D721Med (cell line): ENCODE data around the gene EPHA2.

ENCODE experiments used
- DNase-seq: peaks from one replicate; pipeline ENCODE4 v3.0.0; 2011; ENCODE audit warnings: low spot score; ENCODE audit not compliant: insufficient read length
- FAIRE-seq: peaks from 2 replicates; lab custom pipeline; 2011; peaks lifted over from hg19 to GRCh38; lab: Jason Lieb, UNC
- CTCF ChIP-seq: IDR thresholded peaks from 2 replicates; pipeline ENCODE4 v1.5.1; 2012; ENCODE audit warnings: mild to moderate bottlenecking, control low read depth; ENCODE audit not compliant: insufficient read depth; ENCODE audit errors: missing control alignments

EPHA2 gene

DNA sequence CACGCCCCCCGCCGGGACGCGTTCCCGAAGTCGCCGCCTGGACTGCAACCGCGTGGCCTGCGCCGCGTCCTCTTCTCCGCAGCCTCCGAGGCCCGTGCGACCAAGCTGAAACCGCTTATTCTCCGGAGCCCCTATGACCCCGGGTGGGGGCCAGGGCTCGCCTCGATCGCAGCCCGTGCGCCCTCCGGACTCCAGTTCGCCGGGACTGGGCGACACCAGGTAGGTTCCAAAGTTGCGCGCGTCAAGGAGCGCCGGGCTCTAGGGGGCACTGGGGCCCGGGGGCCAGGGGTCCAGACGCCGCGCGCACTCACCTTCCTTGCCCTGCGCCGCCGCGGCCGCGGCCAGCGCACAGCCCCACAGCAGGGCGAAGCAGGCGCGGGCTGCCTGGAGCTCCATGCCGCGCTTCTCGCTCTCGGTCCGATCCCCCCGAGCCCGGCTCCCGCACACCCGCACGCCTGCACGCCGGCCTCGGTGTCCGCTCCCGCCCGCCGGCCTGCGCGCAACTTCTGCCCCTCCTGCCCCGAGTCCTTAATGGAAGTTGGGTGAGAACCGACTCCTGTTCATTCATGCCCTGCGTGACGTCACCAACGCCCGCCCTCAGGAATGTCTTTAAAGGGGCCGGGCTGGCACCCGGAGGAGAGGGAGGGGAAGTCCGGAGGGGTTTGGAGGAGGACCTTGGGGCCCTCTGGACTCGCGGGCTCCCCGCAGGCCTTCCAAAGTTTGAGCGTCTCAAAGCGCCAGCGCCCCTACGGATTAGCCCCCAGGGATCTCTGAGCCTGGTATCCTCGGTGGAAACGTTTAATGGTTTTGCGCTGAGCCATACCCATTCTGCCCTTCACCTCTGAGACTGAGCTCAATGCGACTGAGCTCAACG, at the start of gene EPHA2:
EPHA2 (minus strand) TSS at position 533 of the 874 bp plus-strand sequence; CDS start at position 396, 137 bp downstream.
- DNase-seq (peak; percentile 61), FAIRE-seq (no peak)
- TF ChIP-seq CTCF = no peak

GRCh38 chr1:16205334-16205671, 49.4 kb upstream of the EPHA2 start:
- DNase-seq (no peak), FAIRE-seq (no peak)
- TF ChIP-seq CTCF = no peak

DNA sequence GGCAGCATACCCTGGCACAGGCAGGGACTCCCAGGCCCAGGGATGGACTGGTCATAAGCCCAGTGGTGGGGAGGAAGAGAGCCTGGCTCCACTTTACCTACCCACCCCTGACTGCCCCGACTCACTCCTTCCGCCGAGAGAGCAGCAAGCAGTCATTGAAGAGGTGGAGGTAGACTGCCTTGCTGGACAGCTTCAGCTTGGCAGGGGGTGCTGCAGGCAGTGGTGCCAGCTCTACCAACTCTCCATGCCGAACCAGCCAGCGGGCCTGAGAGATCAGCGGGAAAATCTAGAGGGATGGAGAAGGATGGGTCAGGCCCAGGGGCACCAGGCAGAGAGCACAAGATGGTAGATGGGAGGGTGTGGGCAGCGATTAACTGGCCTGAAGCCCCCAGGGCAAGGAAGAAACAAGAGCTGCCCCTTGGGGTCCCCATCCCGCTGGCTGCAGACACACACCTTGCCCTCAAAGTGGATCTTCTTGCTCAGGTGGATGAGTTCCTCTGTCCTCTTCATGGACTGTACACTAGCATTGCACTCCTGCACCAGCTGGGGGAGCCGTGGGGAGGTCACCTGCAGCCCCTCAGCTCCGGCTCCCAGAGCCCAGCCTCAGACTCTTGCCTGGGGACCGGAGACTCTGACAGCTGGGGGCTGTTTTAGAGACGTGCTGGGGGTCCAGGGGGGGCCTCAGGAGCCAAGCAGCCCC, 48.9 kb upstream of the EPHA2 start:
- no peak for FAIRE-seq
- DNase-seq = no peak
- peak; percentile 34 for TF ChIP-seq CTCF

- no peak for FAIRE-seq
- no peak for DNase-seq
- TF ChIP-seq CTCF = no peak
Observed at GRCh38 chr1:16204216-16204615, 48.3 kb upstream of the EPHA2 start.

- DNase-seq (no peak), FAIRE-seq (no peak)
- TF ChIP-seq CTCF = no peak
Observed at GRCh38 chr1:16203550-16203949, 47.7 kb upstream of the EPHA2 start.

- TF ChIP-seq CTCF = no peak
- DNase-seq (no peak), FAIRE-seq (no peak)
Observed at GRCh38 chr1:16202281-16203210, 46.7 kb upstream of the EPHA2 start.
